Neutrophil (primary cell): ENCODE measurements around the gene GRK7.

Experiments
- H3K27ac ChIP-seq: fragments of 200-600 bp; sonication (generic); 2 replicates; pipeline ENCODE4 v1.5.1; 2016; ENCODE audit warnings: mild to moderate bottlenecking, moderate library complexity
- H3K27me3 ChIP-seq: fragments of 200-600 bp; sonication (generic); 2 replicates; pipeline ENCODE4 v1.6.0; 2016; ENCODE audit warnings: mild to moderate bottlenecking
- H3K36me3 ChIP-seq: fragments of 200-600 bp; sonication (generic); 2 replicates; pipeline ENCODE4 v1.5.1; 2017
- H3K4me1 ChIP-seq, 2 experiments: fragments of 200-600 bp in 1 of 2; sonication (generic) in 1 of 2; 1 replicate in 1 of 2; 2 replicates in 1 of 2; pipeline versions ENCODE4 v1.5.1 to v1.6.1; 2013 to 2016; ENCODE audit warnings: low read depth in 1 of 2, low read length in 1 of 2, mild to moderate bottlenecking in 1 of 2, moderate library complexity in 1 of 2; ENCODE audit not compliant: control insufficient read depth in 1 of 2, insufficient read depth in 1 of 2
- H3K4me3 ChIP-seq, 2 experiments: fragments of 200-600 bp in 1 of 2; sonication (generic) in 1 of 2; 1 replicate in 1 of 2; 2 replicates in 1 of 2; pipeline ENCODE4 v1.5.1; 2013 to 2016; ENCODE audit warnings: low read depth in 1 of 2, low read length in 1 of 2, mild to moderate bottlenecking in 1 of 2, moderate library complexity in 1 of 2
- H3K9me3 ChIP-seq: fragments of 200-600 bp; sonication (generic); 2 replicates; pipeline ENCODE4 v1.5.1; 2016
- CTCF ChIP-seq: fragments of 200-600 bp; sonication (generic); IDR thresholded peaks from 2 replicates; pipeline ENCODE4 v1.5.1; 2016; ENCODE audit warnings: antibody characterized with exemption

GRK7 gene

GRCh38 chr3:141763088-141763750, at the start of gene GRK7:
Gene GRK7, plus strand, starts transcription at chr3:141763408. Its CDS starts 14,877 bp downstream, at chr3:141778285.
- TF ChIP-seq CTCF = no peak
- H3K9me3 ChIP-seq = no peaks in the 10 kb centered on the region
- H3K36me3 ChIP-seq = no peaks in the 10 kb centered on the region
- no peaks in the 10 kb centered on the region for H3K27me3 ChIP-seq
- H3K4me1 ChIP-seq = peaks cover 18 to 24% of the 10 kb centered on the region in 2 experiments
- H3K4me3 ChIP-seq = no peak within 1 kb of the TSS
- no peak within 1 kb of the TSS for H3K27ac ChIP-seq

GRCh38 chr3:141714671-141715070, 48.5 kb upstream of the GRK7 start:
- Histone ChIP-seq H3K4me1 (no peaks in the 10 kb centered on the region), H3K27me3 (no peaks in the 10 kb centered on the region), H3K9me3 (no peaks in the 10 kb centered on the region), H3K4me3 (no peak overlapping the region), H3K36me3 (no peaks in the 10 kb centered on the region), H3K27ac (no peak overlapping the region)
- no peak for TF ChIP-seq CTCF

- Histone ChIP-seq H3K36me3 (no peaks in the 10 kb centered on the region), H3K4me1 (no peaks in the 10 kb centered on the region), H3K9me3 (no peaks in the 10 kb centered on the region), H3K27me3 (no peaks in the 10 kb centered on the region), H3K4me3 (no peak overlapping the region), H3K27ac (no peak overlapping the region)
- no peak for TF ChIP-seq CTCF
These were observed 41.1 kb upstream of the GRK7 start for GRCh38 chr3:141722081-141722480.

GRCh38 chr3:141722648-141723047, 40.6 kb upstream of the GRK7 start:
- no peaks in the 10 kb centered on the region for H3K27me3 ChIP-seq
- H3K9me3 ChIP-seq = no peaks in the 10 kb centered on the region
- H3K36me3 ChIP-seq = no peaks in the 10 kb centered on the region
- no peak for TF ChIP-seq CTCF
- no peak overlapping the region for H3K4me3 ChIP-seq
- H3K27ac ChIP-seq = no peak overlapping the region
- H3K4me1 ChIP-seq = no peaks in the 10 kb centered on the region

- H3K9me3 ChIP-seq = no peaks in the 10 kb centered on the region
- H3K36me3 ChIP-seq = no peaks in the 10 kb centered on the region
- H3K27me3 ChIP-seq = no peaks in the 10 kb centered on the region
- TF ChIP-seq CTCF = no peak
- H3K4me1 ChIP-seq = no peaks in the 10 kb centered on the region
- H3K27ac ChIP-seq = no peak overlapping the region
- H3K4me3 ChIP-seq = no peak overlapping the region
These were observed 40.0 kb upstream of the GRK7 start for GRCh38 chr3:141723255-141723654.
